CD4-positive, alpha-beta T cell treated with Interleukin-4 for 4 hours (primary cell): Measurements from ENCODE around the gene LDHAL6B.

ENCODE experiments used
- DNase-seq: peaks from one replicate; pipeline ENCODE4 v3.0.0-alpha.2; 2020

LDHAL6B gene

DNA sequence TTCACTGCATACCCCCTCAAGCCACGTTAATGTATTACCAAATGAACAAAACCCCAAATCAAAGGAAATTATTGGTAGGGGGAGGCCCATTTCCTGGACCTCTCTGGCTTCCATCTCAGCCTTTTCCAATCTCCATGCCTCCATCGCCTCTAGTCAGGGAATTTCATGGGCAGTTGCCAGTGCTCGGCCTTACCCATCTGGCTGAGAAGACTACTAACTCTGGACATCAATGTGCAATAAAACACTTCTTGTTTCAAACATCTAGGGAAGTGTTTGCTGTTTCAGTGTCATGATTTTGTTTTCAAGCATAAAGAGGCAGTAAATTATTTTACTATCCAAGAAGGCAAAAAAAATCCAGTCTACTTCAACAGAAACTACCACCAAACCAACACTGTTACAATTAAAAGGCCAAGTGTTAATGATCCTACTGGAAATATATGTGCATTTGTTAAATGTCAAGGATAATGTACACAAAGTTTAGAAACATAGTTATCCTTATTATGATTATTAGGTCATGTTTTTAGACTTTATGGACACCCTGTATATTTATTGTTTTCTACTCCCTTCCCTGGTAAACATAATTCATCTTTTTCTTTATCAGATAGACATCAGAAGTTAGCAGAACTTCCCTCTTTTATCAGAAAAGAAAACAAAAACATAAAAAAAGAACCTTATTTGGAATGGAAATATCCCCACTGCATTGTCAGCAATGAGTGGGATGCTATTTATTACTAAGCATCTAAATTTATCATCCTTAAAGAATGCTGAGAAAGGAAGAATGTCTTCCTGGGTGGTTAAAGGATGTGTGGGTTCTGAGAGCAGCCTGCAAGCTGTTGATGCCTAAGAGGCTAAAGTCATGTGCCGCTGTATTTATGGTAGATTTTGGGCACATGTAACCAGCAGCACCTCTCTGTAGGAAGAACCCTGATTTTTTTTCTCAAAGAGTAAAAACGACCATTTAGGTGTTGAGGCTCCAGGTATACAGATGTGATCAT is 15.2 kb downstream of the LDHAL6B start:
- no peak for DNase-seq

DNA sequence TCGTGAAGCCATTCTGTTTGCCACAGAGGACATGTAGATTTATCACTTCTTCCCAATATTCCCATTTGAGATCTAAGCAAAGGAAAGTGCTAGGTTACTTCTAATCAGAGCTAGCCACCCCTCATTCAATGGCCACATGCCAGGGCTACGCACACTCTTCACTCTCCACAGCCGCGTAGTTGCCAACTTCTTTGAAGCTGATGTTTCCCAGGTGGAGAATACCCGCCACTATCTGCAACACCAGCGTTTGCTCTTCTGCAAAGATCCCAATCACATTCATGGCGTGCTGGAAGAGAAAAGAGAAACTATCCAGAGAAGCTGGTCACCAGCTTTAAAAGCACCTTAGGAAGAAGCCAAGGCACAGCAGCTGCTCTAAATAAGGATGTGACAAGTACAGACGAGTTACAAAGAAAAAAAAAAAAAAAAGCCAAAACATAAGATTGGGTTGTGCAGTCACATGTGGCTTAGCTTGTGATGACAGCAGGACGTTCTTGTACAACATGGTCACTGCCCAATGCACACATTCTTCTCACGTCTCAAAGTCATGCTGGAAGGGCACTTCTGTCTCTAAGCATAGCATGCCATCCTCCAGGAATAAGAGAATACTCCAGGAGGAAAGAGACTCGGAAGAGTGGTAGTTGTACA is 16.4 kb downstream of the LDHAL6B start:
- no peak for DNase-seq

DNA sequence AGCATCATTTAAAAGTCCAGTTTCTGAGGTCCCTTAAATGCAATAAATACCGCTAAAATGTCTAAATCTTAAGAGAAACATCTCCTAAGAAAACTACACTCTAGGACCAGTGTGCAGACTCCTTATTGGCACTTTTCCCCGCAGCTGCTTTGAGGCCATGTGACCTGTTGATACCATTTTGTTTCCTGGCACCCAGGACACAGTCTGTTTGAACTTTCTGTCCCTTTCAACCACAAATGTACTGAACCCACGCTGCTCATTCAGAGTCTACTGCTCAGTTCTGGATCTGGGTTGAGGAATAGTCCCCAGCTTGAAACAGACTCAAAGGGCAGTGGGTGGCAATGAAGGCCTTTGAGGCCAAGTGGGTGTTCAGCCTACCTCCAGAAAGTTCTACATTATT is 17.1 kb downstream of the LDHAL6B start:
- DNase-seq, result no peak

DNA sequence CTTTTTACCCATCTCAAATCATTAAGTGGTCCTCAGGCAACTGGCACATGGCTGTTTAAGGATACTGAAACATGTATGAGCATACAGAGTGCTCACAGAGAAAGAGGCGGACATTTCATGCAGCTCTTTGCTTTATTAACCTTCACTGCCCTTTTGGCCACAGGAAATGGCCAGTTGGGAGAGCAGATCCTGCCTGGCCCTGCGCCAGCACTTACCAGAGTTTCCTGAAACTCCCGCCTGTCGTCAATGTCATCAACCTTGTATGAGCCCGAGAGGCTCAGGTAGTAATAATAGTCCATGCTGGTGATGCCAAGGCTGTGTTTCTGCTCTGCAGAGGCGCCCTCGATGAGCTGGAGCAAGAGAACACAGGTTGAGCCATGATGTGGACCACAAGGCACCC is 17.8 kb downstream of the LDHAL6B start:
- no peak for DNase-seq

GRCh38 chr15:59227021-59227420 is 20.4 kb downstream of the LDHAL6B start:
- no peak for DNase-seq

DNA sequence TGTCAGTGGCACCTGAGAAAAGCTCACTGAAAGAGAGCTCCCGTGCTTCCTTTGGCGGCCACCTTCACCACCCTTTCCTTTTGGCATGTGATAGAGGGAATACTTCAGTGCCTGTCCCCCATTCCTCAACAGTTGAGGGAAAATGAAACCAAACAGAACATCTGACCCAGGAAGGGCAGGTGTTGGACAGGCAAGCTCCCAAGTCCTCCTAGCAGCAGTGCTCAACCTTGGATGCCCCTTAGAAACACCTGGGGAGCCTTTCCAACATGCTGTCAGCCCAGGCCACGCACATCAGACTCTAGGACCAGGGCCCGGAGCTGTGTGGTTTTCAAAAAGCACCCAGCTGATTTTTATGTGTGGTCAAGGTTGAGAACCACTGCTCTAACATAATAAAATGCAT is 22.4 kb downstream of the LDHAL6B start:
- DNase-seq, result no peak

DNA sequence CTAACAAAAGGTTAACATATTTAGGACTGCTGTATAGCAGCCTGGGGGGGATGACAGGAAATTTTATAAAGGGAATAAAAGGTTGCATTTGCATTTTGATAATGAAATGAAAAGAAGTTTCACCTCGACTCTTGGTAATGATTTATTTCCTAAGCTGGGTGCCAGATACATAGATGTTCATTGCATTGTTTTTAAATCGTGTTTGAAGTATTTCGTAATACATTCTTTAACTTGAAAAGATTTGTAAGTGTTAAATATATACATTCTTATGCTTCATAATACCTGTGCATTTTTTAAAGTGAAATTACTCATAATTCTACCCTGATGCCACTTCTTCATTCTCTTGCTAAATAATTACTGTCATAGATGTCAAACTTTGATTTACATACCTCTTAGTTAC is 22.8 kb downstream of the LDHAL6B start:
- DNase-seq, result no peak

DNA sequence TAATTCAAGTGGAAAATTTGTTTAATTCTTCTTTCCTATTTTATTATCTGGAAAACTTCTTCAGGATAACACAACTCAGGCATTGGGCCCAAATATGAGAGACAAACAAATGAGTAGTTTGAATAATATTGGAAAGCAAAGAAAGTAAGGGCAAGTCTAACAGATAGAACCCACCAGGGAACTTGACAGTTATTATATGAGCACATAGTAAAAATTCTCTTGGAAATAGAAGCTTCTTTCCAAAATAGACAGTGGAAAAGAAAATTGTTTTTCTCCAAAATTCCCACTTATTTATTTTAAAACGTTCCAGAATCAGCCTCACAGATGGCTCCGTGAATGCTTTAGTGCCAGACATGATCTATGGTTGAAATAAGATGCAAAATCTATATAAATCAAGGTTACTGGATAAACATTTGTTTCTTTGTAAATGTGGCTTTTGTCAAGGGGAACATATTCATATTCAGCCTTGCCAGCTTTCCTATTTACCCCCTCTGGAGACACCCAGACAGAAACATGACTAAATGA is 23.9 kb downstream of the LDHAL6B start:
- DNase-seq, result no peak

DNA sequence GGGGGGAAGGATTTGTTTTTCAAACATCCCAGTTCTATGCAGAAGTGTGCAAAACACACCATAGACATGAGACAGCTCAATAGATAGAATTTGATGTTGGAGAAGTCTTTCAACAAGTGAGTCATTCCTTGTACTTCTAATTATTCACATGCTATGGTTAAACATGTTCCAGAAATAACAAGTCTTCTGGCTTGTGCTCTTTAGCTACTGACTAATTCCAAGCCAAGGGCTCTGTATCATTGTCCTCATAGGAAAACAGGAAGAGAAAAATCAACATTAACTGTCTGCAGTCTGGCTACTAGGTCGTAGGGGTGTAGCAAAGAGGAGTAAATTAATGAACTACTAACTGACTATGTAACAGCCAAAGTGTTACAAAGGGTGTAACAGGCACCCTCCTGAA is 25.8 kb downstream of the LDHAL6B start:
- no peak for DNase-seq

GRCh38 chr15:59236394-59236793 is 29.8 kb downstream of the LDHAL6B start:
- DNase-seq, result no peak

GRCh38 chr15:59237119-59237855 is 30.6 kb downstream of the LDHAL6B start:
- no peak for DNase-seq

DNA sequence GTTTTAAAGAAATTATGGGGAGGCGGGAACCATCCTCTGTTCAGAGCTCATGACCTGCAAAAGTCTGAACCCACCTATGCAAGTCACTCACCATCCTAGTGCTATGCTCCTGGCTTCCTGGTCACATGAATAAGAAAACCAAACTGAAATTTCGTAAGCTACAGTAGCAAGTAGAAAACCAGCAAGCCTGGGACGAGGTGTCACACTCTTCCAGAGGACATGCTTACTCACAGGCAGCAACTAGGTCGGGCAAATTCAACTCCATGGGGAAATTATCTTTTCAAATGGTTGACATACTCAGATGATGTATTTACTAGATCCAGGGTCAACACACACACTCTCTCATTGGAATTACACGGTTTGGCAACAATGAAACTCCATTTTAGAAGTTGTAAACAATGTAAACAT is 31.3 kb downstream of the LDHAL6B start:
- DNase-seq, result no peak

GRCh38 chr15:59240036-59240435 is 33.4 kb downstream of the LDHAL6B start:
- DNase-seq, result no peak

DNA sequence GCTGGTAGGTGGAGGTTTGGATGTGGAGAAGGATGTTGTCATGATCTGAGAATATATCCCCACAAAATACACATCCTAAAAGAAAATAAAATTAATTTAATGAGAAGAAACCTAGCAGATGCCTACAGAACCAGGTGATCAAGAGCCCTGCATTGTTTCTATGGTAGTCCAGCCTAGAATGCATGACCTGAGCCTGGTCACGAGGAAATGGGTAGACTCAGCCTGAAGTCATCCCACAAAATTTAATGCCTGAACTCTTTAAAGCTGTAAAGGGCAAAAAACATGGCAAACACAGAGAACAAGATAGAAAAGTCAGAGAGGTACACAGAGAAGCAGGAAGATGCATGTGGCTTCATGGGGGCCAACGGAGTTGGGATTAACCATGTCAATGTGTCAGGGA is 36.0 kb downstream of the LDHAL6B start:
- no peak for DNase-seq

DNA sequence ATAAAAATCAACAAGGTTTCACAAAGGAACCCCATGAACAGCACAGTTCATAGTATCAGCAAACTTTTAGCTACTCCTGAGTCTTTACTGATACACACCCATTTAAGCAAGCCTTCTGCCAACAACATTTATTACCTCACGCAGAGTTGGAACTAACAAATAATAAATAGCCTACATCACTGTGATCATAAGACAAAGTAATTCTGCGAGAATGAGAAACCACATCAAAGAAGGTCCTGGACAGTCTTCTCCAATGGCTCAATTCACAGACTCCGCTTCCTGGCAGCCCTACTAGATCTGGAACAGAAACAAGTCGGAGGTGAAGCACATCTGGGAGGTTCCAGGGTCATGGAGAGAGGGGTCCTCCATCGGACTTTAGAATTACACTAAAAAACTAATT is 37.0 kb downstream of the LDHAL6B start:
- no peak for DNase-seq

DNA sequence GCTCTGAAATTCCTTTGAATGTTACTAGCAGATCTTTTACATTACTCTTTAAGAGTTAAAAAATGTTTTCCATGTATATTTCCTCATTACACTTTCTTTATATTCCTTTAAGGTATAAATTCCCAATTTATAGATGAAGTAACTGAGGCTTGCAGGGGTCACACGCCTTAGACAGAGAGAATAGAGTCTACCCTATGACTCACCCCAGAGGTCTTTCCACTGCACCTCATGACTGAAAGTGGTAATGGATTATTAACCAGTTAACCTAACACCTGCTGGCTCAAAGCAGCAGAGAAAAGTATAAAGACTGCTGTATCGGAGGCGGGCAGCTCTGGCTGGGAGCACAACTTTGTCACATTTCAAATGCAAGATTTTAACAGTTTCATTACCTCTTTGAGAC is 37.7 kb downstream of the LDHAL6B start:
- no peak for DNase-seq

- DNase-seq, result no peak
Measured at GRCh38 chr15:59245559-59245958, 38.9 kb downstream of the LDHAL6B start.

DNA sequence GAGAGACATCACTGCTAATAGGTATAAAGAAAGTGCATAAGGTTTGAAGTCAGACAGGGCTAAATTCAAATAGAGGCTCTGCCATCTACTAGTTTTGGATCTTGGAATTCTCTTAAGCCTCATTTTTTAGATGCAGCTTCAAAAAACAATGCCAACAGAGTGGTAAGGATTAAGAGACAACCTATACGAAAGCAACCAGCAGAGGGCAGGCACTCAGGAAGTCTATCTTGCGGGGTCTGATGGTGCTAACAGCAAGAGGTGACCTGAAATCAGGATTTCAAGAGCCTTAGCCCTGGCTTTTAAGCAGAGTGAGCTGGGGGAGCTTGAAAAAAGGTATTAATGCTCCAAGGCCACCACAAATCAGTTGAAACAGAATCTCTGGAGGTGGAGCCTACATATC is 40.7 kb downstream of the LDHAL6B start:
- DNase-seq, result peak; percentile 36

DNA sequence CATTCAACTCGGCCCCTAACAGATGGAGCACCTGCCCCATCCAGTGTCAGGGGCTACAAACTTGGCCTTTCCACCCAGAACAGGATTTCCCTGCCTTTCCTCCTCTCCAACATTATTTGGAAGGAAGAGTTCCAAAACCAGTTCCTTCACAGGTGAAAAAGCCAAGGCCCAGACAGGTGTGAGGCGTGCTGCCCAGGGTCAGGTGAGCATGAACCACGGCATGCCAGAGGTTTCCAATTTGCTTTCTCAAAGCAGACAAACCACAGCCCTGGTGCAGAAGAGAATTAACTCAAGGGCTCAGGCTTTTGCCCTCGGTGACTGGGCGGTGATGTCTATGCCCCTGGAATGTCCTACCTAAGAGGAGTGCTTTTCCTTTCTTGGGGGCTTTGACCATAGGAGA is 43.2 kb downstream of the LDHAL6B start:
- no peak for DNase-seq

GRCh38 chr15:59250249-59250648 is 43.6 kb downstream of the LDHAL6B start:
- no peak for DNase-seq

- no peak for DNase-seq
Measured at GRCh38 chr15:59251001-59251845, 44.6 kb downstream of the LDHAL6B start.

DNA sequence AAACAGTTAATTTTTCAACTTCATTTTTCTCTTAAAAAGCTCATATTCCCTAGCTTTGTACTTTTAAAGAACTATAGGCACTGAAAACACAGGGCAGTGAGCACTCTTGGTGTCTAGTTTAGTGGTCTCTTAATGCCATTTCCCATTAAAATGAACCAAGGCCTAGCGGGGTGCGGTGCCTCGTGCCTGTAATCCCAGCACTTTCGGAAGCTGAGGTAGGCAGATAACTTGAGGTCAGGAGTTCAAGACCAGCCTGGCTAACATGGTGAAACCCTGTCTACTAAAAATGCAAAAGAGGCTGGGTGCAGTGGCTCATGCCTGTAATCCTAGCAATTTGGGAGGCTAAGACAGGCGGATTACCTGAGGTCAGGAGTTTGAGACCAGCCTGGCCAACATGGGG is 45.5 kb downstream of the LDHAL6B start:
- DNase-seq, result no peak
